Liver (tissue), 9 donors: Measurements from ENCODE around the gene BRSK2. TPM values are rescaled to one million over a fixed set of nuclear protein-coding genes. Genes with fewer than 3 reads are reported as not detected.

Source experiments
- DNase-seq: peaks from one replicate; pipeline ENCODE4 v3.0.0-alpha.2; 2017; ENCODE audit warnings: low spot score
- H3K27ac ChIP-seq, 2 donors: one replicate each; pipeline ENCODE4 v1.7.0; 2013; ENCODE audit warnings: inconsistent platforms in 2 of 2, low read length in 2 of 2, control low read depth in 1 of 2, low read depth in 1 of 2, mild to moderate bottlenecking in 1 of 2
- H3K27me3 ChIP-seq, 4 donors: one replicate each; pipeline versions ENCODE4 v1.6.1 to v1.7.0; 2013; ENCODE audit warnings: low read length in 3 of 4, inconsistent platforms in 1 of 4, mild to moderate bottlenecking in 1 of 4, moderate library complexity in 1 of 4; ENCODE audit not compliant: control insufficient read depth in 4 of 4, insufficient read depth in 4 of 4
- H3K36me3 ChIP-seq, 4 donors: one replicate each; pipeline versions ENCODE4 v1.6.1 to v1.7.0; 2013; ENCODE audit warnings: low read length in 3 of 4, mild to moderate bottlenecking in 3 of 4, low read depth in 1 of 4, moderate library complexity in 1 of 4; ENCODE audit not compliant: control insufficient read depth in 4 of 4, insufficient read depth in 3 of 4
- H3K4me1 ChIP-seq, 4 donors: one replicate each; pipeline versions ENCODE4 v1.6.1 to v1.7.0; 2013; ENCODE audit warnings: low read length in 3 of 4, mild to moderate bottlenecking in 3 of 4, moderate library complexity in 1 of 4; ENCODE audit not compliant: control insufficient read depth in 4 of 4, insufficient read depth in 4 of 4
- H3K4me3 ChIP-seq, 3 donors: one replicate each; pipeline versions ENCODE4 v1.6.1 to v1.7.0; 2013; ENCODE audit warnings: low read length in 3 of 3, control low read depth in 1 of 3, low read depth in 1 of 3, mild to moderate bottlenecking in 1 of 3
- H3K9ac ChIP-seq, 2 donors: one replicate each; pipeline ENCODE4 v1.7.0; 2013; ENCODE audit warnings: low read length in 2 of 2, mild to moderate bottlenecking in 2 of 2, moderate library complexity in 2 of 2, control low read depth in 1 of 2, low read depth in 1 of 2
- H3K9me3 ChIP-seq, 4 donors: one replicate each; pipeline versions ENCODE4 v1.6.1 to v1.7.0; 2013; ENCODE audit warnings: low read length in 3 of 4; ENCODE audit not compliant: control insufficient read depth in 4 of 4
- ATF3 ChIP-seq: IDR thresholded peaks from 2 replicates; pipeline ENCODE4 v1.6.1; 2016; ENCODE audit warnings: antibody characterized with exemption
- CTCF ChIP-seq: fragments of 150-350 bp; IDR thresholded peaks from 2 replicates; pipeline ENCODE4 v1.5.1; 2017; ENCODE audit warnings: improper control_type of control experiment, low read depth, low read length; ENCODE audit not compliant: missing input control
- EGR1 ChIP-seq, 2 donors: IDR thresholded peaks; 2 replicates each; pipeline ENCODE4 v1.6.1; 2016 to 2018; ENCODE audit warnings: antibody characterized with exemption in 2 of 2, low read depth in 2 of 2
- FOXA1 ChIP-seq: IDR thresholded peaks from 2 replicates; pipeline ENCODE4 v1.6.1; 2016; ENCODE audit warnings: antibody characterized with exemption
- FOXA2 ChIP-seq: IDR thresholded peaks from 2 replicates; pipeline ENCODE4 v1.6.1; 2016; ENCODE audit warnings: antibody characterized with exemption
- GABPA ChIP-seq, 2 donors: IDR thresholded peaks in 1 of 2; conservative IDR thresholded peaks in 1 of 2; 2 replicates each; pipeline ENCODE4 v1.6.1; 2016; ENCODE audit warnings: antibody characterized with exemption in 2 of 2, mild to moderate bottlenecking in 1 of 2, moderate library complexity in 1 of 2
- HNF4A ChIP-seq, 2 donors: conservative IDR thresholded peaks; 2 replicates each; pipeline ENCODE4 v1.6.1; 2016; ENCODE audit warnings: antibody characterized with exemption in 2 of 2, mild to moderate bottlenecking in 2 of 2
- HNF4G ChIP-seq: IDR thresholded peaks from 2 replicates; pipeline ENCODE4 v1.6.1; 2016; ENCODE audit warnings: antibody characterized with exemption
- JUND ChIP-seq, 2 donors: IDR thresholded peaks; 2 replicates each; pipeline ENCODE4 v1.6.1; 2016; ENCODE audit warnings: antibody characterized with exemption in 2 of 2
- MAX ChIP-seq: IDR thresholded peaks from 2 replicates; pipeline ENCODE4 v1.6.1; 2016; ENCODE audit warnings: antibody characterized with exemption
- NR2F2 ChIP-seq: IDR thresholded peaks from 2 replicates; pipeline ENCODE4 v1.6.1; 2016; ENCODE audit warnings: antibody characterized with exemption
- RAD21 ChIP-seq, 2 donors: IDR thresholded peaks; 2 replicates each; pipeline ENCODE4 v1.6.1; 2016; ENCODE audit warnings: antibody characterized with exemption in 2 of 2, mild to moderate bottlenecking in 2 of 2
- REST ChIP-seq: IDR thresholded peaks from 2 replicates; pipeline ENCODE4 v1.6.1; 2016; ENCODE audit warnings: antibody characterized with exemption, mild to moderate bottlenecking
- SP1 ChIP-seq: IDR thresholded peaks from 2 replicates; pipeline ENCODE4 v1.6.1; 2018; ENCODE audit warnings: antibody characterized with exemption, mild to moderate bottlenecking
- TAF1 ChIP-seq: conservative IDR thresholded peaks from 2 replicates; pipeline ENCODE4 v1.6.1; 2016; ENCODE audit warnings: antibody characterized with exemption, mild to moderate bottlenecking
- YY1 ChIP-seq: IDR thresholded peaks from 2 replicates; pipeline ENCODE4 v1.6.1; 2016; ENCODE audit warnings: antibody characterized with exemption, mild to moderate bottlenecking
- ZBTB33 ChIP-seq: IDR thresholded peaks from 2 replicates; pipeline ENCODE4 v1.6.1; 2016; ENCODE audit warnings: antibody characterized with exemption
- WGBS: extraction: QIAGEN DNeasy Blood & Tissue Kit; methylation state at CpG from one replicate; pipeline ENCODE4 v1.1.7; 2013; 5-methylcytosine and 5-hydroxymethylcytosine counted together
- polyA plus RNA-seq, 2 donors: library from polyadenylated mRNA; stranded (reverse) in 1 of 2; unstranded in 1 of 2; fragments of 200-250 nt in 1 of 2; fragments of >200 nt in 1 of 2; fragmentation: Nextera tagmentation in 1 of 2; extraction: Ambion mirVana in 1 of 2; gene quantifications; one replicate each; pipeline versions ENCODE4 v1.2.1 to v1.2.3, GENCODE V29; 2013 to 2015
- total RNA-seq, 2 donors: library from RNA; depleted of rRNA; stranded (reverse); fragments of >200 nt; gene quantifications; one replicate each; pipeline ENCODE4 v1.2.3, GENCODE V29; 2014
- donor health status: healthy.
- donor health status: healthy.
- donor health status: healthy.
- donor health status: healthy.
- donor health status: healthy.

The BRSK2 gene
- total and polyA plus RNA-seq, 4 donors, result 0.05 to 0.17 TPM; not detected in 2

GRCh38 chr11:1446623-1447022 is 56.9 kb downstream of the BRSK2 start:
- H3K4me1 ChIP-seq, result no peaks in the 10 kb centered on the region
- 69% methylated on average over 9 of the region's 9 CpGs for WGBS
- no peak for DNase-seq

More at GRCh38 chr11:1446623-1447022, 56.9 kb downstream of the BRSK2 start:
- H3K27ac ChIP-seq, result no peak overlapping the region
- TF ChIP-seq RAD21 (IDR thresholded peaks at IDR 0.05) (no peak), HNF4A (conservative IDR thresholded peaks at IDR 0.05) (no peak), ZBTB33 (no peak), NR2F2 (no peak), ATF3 (no peak), MAX (no peak), YY1 (no peak), SP1 (no peak), GABPA (IDR thresholded peaks at IDR 0.05 in 1 of 2, conservative IDR thresholded peaks at IDR 0.05 in 1 of 2) (no peak), TAF1 (no peak), FOXA1 (no peak), REST (no peak), CTCF (no peak), JUND (IDR thresholded peaks at IDR 0.05) (no peak), EGR1 (IDR thresholded peaks at IDR 0.05; ENCODE audit: low read depth in 2 of 2) (no peak), FOXA2 (no peak), HNF4G (no peak)
- H3K9me3 ChIP-seq, result no peaks in the 10 kb centered on the region
- H3K36me3 ChIP-seq, result no peaks in the 10 kb centered on the region
- no peak overlapping the region for H3K9ac ChIP-seq
- H3K4me3 ChIP-seq, result no peak overlapping the region
- no peaks in the 10 kb centered on the region for H3K27me3 ChIP-seq
